ENCODE results near the gene TENM4.

TENM4 gene

DNA sequence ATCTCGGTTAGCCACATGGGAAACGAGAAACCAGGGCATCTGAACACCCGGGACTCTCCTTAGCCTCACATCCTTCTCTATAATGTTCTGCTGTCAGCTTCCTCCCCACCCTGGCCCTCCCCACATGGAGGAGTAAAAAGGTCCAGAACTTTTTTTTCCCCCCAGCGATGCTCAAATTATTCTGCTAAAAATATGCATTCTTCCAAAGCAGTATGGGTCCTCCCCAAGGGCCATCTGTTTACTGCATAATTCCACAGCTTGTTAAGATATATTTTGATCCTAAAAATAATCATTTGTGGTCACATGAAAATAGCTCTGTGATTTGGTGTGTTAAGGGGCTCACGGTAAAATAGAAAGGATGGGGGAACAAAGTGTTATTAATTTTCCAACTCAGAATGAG, 584.6 kb downstream of the TENM4 start:
- Histone ChIP-seq H3K27me3 (ENCODE audit: control insufficient read depth in 1 of 2, insufficient read depth in 2 of 2, low read length in 2 of 2) (no peaks in the 10 kb centered on the region), H3K27ac (ENCODE audit: low read depth, low read length) (no peak overlapping the region), H3K4me1 (ENCODE audit: control insufficient read depth in 1 of 2, insufficient read depth in 2 of 2, low read length in 2 of 2) (no peaks in the 10 kb centered on the region), H3K36me3 (ENCODE audit: control insufficient read depth in 1 of 2, insufficient read depth in 2 of 2, low read length in 2 of 2) (no peaks in the 10 kb centered on the region), H3K9me3 (ENCODE audit: control insufficient read depth in 1 of 2, low read length in 2 of 2) (no peaks in the 10 kb centered on the region), H3K4me3 (ENCODE audit: low read depth in 1 of 2, low read length in 2 of 2) (no peak overlapping the region), H3K9ac (ENCODE audit: low read depth in 1 of 2, low read length in 2 of 2) (no peak overlapping the region)

DNA sequence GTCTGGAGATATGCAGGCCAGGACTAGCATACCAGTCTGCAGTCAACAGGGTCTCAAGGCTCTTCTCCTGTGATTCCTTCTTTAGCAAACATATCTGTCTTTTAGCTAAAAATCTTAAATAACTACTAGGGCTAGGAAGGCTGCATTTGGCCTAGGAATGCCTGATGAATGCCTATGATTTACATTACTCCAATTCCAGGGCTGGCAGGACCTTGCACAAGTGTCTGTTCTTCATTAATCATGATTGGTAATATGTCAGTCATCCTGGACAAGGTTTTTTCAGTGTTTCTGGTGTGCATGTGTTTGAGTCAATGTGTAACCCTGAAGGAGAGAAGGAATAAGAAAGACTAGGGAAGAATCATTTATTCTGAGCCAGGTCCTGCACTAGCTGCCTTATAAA, 585.7 kb downstream of the TENM4 start:
- H3K4me1 ChIP-seq (ENCODE audit: control insufficient read depth in 1 of 2, insufficient read depth in 2 of 2, low read length in 2 of 2) = no peaks in the 10 kb centered on the region
- no peaks in the 10 kb centered on the region for H3K9me3 ChIP-seq (ENCODE audit: control insufficient read depth in 1 of 2, low read length in 2 of 2)
- no peak overlapping the region for H3K4me3 ChIP-seq (ENCODE audit: low read depth in 1 of 2, low read length in 2 of 2)
- no peak overlapping the region for H3K27ac ChIP-seq (ENCODE audit: low read depth, low read length)
- H3K9ac ChIP-seq (ENCODE audit: low read depth in 1 of 2, low read length in 2 of 2) = no peak overlapping the region
- H3K27me3 ChIP-seq (ENCODE audit: control insufficient read depth in 1 of 2, insufficient read depth in 2 of 2, low read length in 2 of 2) = no peaks in the 10 kb centered on the region
- H3K36me3 ChIP-seq (ENCODE audit: control insufficient read depth in 1 of 2, insufficient read depth in 2 of 2, low read length in 2 of 2) = no peaks in the 10 kb centered on the region

DNA sequence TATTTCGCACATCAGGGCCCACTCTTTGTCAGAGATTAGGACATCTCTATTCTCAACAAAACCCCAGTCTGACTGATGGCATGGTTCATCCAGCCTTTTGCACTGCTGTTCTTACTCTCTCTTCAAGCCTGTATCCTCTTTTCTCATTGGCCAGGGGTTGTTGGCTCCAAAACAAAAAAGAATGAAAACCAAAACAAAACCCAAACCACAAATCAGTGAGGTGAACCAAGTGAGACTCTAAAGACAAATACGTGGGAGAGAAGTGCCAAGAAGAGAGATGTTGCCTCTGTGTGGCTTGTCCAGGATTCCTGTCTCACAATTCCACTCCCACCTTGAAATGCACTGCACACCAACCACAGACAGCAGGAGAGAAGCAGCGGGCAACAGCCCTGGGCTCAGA, 587.3 kb downstream of the TENM4 start:
- Histone ChIP-seq H3K27me3 (ENCODE audit: control insufficient read depth in 1 of 2, insufficient read depth in 2 of 2, low read length in 2 of 2) (no peaks in the 10 kb centered on the region), H3K4me1 (ENCODE audit: control insufficient read depth in 1 of 2, insufficient read depth in 2 of 2, low read length in 2 of 2) (no peaks in the 10 kb centered on the region), H3K4me3 (ENCODE audit: low read depth in 1 of 2, low read length in 2 of 2) (no peak overlapping the region), H3K27ac (ENCODE audit: low read depth, low read length) (no peak overlapping the region), H3K36me3 (ENCODE audit: control insufficient read depth in 1 of 2, insufficient read depth in 2 of 2, low read length in 2 of 2) (no peaks in the 10 kb centered on the region), H3K9me3 (ENCODE audit: control insufficient read depth in 1 of 2, low read length in 2 of 2) (no peaks in the 10 kb centered on the region), H3K9ac (ENCODE audit: low read depth in 1 of 2, low read length in 2 of 2) (no peak overlapping the region)

DNA sequence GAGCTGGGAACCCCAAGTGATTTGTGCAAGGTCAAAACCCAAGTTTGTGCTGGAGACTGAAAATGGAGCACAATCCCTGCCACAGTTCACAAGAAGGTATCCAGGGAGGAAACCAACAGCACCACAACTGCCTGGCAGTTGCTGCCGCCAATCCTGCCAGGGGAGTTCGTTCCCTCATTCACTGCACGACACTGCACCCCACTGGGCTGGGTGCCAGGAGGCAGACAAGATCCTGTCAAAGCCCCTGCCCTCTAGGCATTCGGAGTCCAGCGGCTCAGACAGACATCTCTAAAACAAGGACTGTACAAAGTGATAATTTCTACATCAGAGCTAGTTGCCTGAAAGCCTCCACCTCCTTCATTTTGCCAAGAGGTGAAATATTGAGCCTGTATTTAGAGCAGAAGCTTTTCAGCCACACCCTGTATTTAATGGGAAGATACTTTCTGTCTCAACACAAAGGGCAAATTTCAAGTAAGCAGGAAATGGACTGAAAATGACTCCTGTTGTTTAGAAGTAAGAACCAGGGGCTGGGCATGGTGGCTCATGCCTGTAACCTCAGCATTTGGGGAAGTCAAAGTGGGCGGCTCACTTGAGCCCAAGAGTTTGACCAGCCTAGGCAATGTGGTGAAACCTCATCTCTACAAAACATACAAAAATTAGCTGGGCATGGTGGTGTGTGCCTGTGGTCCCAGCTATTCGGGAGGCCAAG, 588.8 kb downstream of the TENM4 start:
- no peaks in the 10 kb centered on the region for H3K4me1 ChIP-seq (ENCODE audit: control insufficient read depth in 1 of 2, insufficient read depth in 2 of 2, low read length in 2 of 2)
- H3K9me3 ChIP-seq (ENCODE audit: control insufficient read depth in 1 of 2, low read length in 2 of 2) = no peaks in the 10 kb centered on the region
- no peaks in the 10 kb centered on the region for H3K36me3 ChIP-seq (ENCODE audit: control insufficient read depth in 1 of 2, insufficient read depth in 2 of 2, low read length in 2 of 2)
- H3K27me3 ChIP-seq (ENCODE audit: control insufficient read depth in 1 of 2, insufficient read depth in 2 of 2, low read length in 2 of 2) = no peaks in the 10 kb centered on the region
- no peak overlapping the region for H3K9ac ChIP-seq (ENCODE audit: low read depth in 1 of 2, low read length in 2 of 2)
- H3K4me3 ChIP-seq (ENCODE audit: low read depth in 1 of 2, low read length in 2 of 2) = no peak overlapping the region
- no peak overlapping the region for H3K27ac ChIP-seq (ENCODE audit: low read depth, low read length)

DNA sequence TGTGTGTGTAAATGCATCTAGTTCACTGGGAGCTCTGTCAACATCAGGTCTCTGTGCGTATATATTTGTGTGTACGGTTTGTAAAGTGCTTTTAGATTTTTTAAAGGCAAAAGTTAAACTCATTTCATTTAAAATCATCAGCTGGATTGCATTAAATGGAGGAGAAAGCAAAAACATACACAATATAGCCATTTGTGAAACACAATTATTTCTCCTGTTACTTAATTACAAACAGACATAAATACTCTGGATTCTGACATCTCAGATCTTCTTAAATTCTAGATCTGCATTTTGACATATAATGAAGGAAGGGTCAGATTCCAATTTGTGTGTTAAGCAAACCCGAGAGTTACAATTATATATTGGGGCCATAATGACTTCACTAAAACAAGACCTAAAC, 590.8 kb downstream of the TENM4 start:
- no peaks in the 10 kb centered on the region for H3K27me3 ChIP-seq (ENCODE audit: control insufficient read depth in 1 of 2, insufficient read depth in 2 of 2, low read length in 2 of 2)
- H3K9ac ChIP-seq (ENCODE audit: low read depth in 1 of 2, low read length in 2 of 2) = no peak overlapping the region
- H3K36me3 ChIP-seq (ENCODE audit: control insufficient read depth in 1 of 2, insufficient read depth in 2 of 2, low read length in 2 of 2) = no peaks in the 10 kb centered on the region
- no peak overlapping the region for H3K4me3 ChIP-seq (ENCODE audit: low read depth in 1 of 2, low read length in 2 of 2)
- H3K9me3 ChIP-seq (ENCODE audit: control insufficient read depth in 1 of 2, low read length in 2 of 2) = no peaks in the 10 kb centered on the region
- no peaks in the 10 kb centered on the region for H3K4me1 ChIP-seq (ENCODE audit: control insufficient read depth in 1 of 2, insufficient read depth in 2 of 2, low read length in 2 of 2)
- no peak overlapping the region for H3K27ac ChIP-seq (ENCODE audit: low read depth, low read length)

DNA sequence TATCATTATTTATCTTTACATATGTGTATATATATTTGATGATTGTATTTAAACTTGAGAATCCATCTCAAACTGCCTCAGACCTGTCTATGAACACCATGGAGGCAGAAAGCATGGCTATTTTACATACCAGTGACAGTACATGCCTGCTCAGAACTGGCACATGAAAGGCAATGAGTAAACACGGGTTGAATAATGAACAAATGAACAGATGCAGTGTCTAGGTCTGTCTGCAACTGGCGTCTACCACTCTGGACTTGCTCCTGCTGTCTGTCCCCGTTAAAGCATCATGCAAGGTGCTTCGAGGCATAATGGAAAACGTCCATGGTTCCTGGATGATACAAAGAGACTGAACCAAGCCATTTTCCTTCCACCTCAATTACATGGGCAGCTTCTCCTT, 594.6 kb downstream of the TENM4 start:
- no peaks in the 10 kb centered on the region for H3K36me3 ChIP-seq (ENCODE audit: control insufficient read depth in 1 of 2, insufficient read depth in 2 of 2, low read length in 2 of 2)
- no peaks in the 10 kb centered on the region for H3K27me3 ChIP-seq (ENCODE audit: control insufficient read depth in 1 of 2, insufficient read depth in 2 of 2, low read length in 2 of 2)
- H3K4me1 ChIP-seq (ENCODE audit: control insufficient read depth in 1 of 2, insufficient read depth in 2 of 2, low read length in 2 of 2) = no peaks in the 10 kb centered on the region
- H3K9me3 ChIP-seq (ENCODE audit: control insufficient read depth in 1 of 2, low read length in 2 of 2) = no peaks in the 10 kb centered on the region
- no peak overlapping the region for H3K9ac ChIP-seq (ENCODE audit: low read depth in 1 of 2, low read length in 2 of 2)
- no peak overlapping the region for H3K27ac ChIP-seq (ENCODE audit: low read depth, low read length)
- no peak overlapping the region for H3K4me3 ChIP-seq (ENCODE audit: low read depth in 1 of 2, low read length in 2 of 2)

DNA sequence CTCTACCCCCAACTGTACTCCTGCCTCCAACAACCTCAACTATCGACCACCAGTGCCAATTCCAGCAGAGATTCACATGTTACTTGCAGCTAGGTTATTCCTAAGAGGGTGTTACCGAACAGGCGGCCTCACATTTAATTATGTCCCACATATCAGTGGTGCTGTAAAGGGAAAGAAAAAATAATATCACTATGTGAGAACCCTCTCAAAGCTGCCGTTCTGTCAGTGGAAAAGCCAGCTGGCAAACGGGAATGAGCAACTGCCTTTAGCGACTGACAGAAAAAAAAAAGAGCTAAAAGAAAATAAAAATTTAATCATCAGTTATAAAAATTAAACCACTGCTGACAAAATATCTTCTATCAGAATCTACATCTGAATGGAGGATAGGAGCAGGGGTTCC, 595.3 kb downstream of the TENM4 start:
- Histone ChIP-seq H3K9ac (ENCODE audit: low read depth in 1 of 2, low read length in 2 of 2) (no peak overlapping the region), H3K4me3 (ENCODE audit: low read depth in 1 of 2, low read length in 2 of 2) (no peak overlapping the region), H3K27me3 (ENCODE audit: control insufficient read depth in 1 of 2, insufficient read depth in 2 of 2, low read length in 2 of 2) (no peaks in the 10 kb centered on the region), H3K27ac (ENCODE audit: low read depth, low read length) (no peak overlapping the region), H3K9me3 (ENCODE audit: control insufficient read depth in 1 of 2, low read length in 2 of 2) (no peaks in the 10 kb centered on the region), H3K36me3 (ENCODE audit: control insufficient read depth in 1 of 2, insufficient read depth in 2 of 2, low read length in 2 of 2) (no peaks in the 10 kb centered on the region), H3K4me1 (ENCODE audit: control insufficient read depth in 1 of 2, insufficient read depth in 2 of 2, low read length in 2 of 2) (no peaks in the 10 kb centered on the region)

DNA sequence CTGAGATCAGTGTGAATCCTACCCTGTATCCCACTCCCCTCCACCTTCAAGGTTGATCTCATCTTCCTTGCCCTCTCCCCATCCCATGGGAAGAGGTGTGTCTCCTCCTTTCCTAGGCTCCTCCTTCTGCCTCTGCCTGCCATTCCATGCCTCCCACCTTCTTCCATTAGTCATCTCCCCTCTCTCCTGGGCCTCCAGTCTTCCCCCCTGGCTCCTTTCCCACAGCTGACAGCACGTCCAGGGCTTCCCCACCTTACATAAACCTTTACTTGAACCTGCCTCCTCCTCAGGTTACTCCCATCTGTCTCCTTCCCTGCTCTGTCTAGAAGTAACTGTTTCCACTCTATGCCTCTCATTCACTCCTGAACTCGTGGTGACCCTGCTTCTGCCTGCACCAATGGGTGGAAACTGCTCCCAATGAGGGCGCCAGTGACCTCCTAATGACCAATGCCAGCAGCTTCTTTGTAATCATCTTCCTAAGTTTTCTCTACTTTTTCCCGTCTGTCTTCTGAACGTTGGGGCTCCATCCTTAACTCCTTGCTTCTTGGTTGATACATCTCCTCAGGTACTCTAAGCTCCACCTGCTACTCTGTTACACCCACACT, 599.3 kb downstream of the TENM4 start:
- H3K36me3 ChIP-seq (ENCODE audit: control insufficient read depth in 1 of 2, insufficient read depth in 2 of 2, low read length in 2 of 2) = no peaks in the 10 kb centered on the region
- H3K9me3 ChIP-seq (ENCODE audit: control insufficient read depth in 1 of 2, low read length in 2 of 2) = no peaks in the 10 kb centered on the region
- H3K9ac ChIP-seq (ENCODE audit: low read depth in 1 of 2, low read length in 2 of 2) = no peak overlapping the region
- no peak overlapping the region for H3K4me3 ChIP-seq (ENCODE audit: low read depth in 1 of 2, low read length in 2 of 2)
- no peaks in the 10 kb centered on the region for H3K4me1 ChIP-seq (ENCODE audit: control insufficient read depth in 1 of 2, insufficient read depth in 2 of 2, low read length in 2 of 2)
- no peak overlapping the region for H3K27ac ChIP-seq (ENCODE audit: low read depth, low read length)
- H3K27me3 ChIP-seq (ENCODE audit: control insufficient read depth in 1 of 2, insufficient read depth in 2 of 2, low read length in 2 of 2) = no peaks in the 10 kb centered on the region

DNA sequence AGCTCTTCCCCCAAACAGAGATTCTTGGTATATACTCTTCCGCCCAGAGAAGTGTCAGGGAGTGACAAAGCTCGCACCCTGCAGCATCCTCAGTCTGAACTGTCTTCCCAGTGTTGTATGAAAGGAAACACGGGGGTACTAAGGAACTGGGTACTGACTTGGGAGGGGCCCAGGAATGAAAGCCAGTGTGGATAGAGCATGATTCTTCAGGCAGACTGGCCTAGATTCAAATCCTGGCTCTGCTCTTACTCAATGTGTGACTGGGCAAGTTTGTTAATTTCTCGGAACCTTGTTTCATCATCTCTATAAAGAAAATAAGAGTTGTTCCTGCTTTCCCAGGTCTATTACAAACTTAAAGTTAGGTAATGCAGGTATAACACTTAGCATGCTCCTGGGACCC, 600.2 kb downstream of the TENM4 start:
- H3K27ac ChIP-seq (ENCODE audit: low read depth, low read length) = no peak overlapping the region
- no peaks in the 10 kb centered on the region for H3K27me3 ChIP-seq (ENCODE audit: control insufficient read depth in 1 of 2, insufficient read depth in 2 of 2, low read length in 2 of 2)
- no peak overlapping the region for H3K4me3 ChIP-seq (ENCODE audit: low read depth in 1 of 2, low read length in 2 of 2)
- no peaks in the 10 kb centered on the region for H3K9me3 ChIP-seq (ENCODE audit: control insufficient read depth in 1 of 2, low read length in 2 of 2)
- H3K4me1 ChIP-seq (ENCODE audit: control insufficient read depth in 1 of 2, insufficient read depth in 2 of 2, low read length in 2 of 2) = no peaks in the 10 kb centered on the region
- no peaks in the 10 kb centered on the region for H3K36me3 ChIP-seq (ENCODE audit: control insufficient read depth in 1 of 2, insufficient read depth in 2 of 2, low read length in 2 of 2)
- no peak overlapping the region for H3K9ac ChIP-seq (ENCODE audit: low read depth in 1 of 2, low read length in 2 of 2)

DNA sequence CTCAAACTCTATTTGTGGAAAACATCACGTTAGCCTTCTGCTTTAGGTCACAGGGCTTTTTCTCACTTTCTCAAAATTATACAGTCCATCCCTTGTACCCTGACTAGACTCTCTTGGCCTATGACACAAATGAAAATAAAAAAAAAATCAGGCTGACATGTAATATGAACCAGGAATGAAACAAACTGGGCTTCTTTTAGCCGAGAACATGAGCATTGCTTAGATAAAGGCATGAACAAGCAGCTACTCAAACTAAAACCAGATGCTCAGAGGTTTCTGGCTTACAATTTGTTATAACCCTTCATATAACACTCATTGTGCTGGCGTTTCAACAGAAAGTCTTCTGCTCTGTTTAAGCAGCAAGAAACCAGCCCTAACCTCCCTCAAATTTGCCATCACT, 600.6 kb downstream of the TENM4 start:
- Histone ChIP-seq H3K27ac (ENCODE audit: low read depth, low read length) (no peak overlapping the region), H3K4me3 (ENCODE audit: low read depth in 1 of 2, low read length in 2 of 2) (no peak overlapping the region), H3K36me3 (ENCODE audit: control insufficient read depth in 1 of 2, insufficient read depth in 2 of 2, low read length in 2 of 2) (no peaks in the 10 kb centered on the region), H3K27me3 (ENCODE audit: control insufficient read depth in 1 of 2, insufficient read depth in 2 of 2, low read length in 2 of 2) (no peaks in the 10 kb centered on the region), H3K9ac (ENCODE audit: low read depth in 1 of 2, low read length in 2 of 2) (no peak overlapping the region), H3K4me1 (ENCODE audit: control insufficient read depth in 1 of 2, insufficient read depth in 2 of 2, low read length in 2 of 2) (no peaks in the 10 kb centered on the region), H3K9me3 (ENCODE audit: control insufficient read depth in 1 of 2, low read length in 2 of 2) (no peaks in the 10 kb centered on the region)

Data from duodenal mucosa (tissue), 2 donors.